GM12878 (cell line): ENCODE results near the gene MPEG1. TPM values are rescaled to one million over a fixed set of nuclear protein-coding genes. Genes with fewer than 3 reads are reported as not detected.

Experiments
- ATAC-seq: fragments of 200-7000 bp; cut with Tn5 transposase; 3 replicates; pipeline ENCODE4 v1.9.1; 2020; ENCODE audit warnings: mild to moderate bottlenecking, moderate library complexity
- BruUV-seq: library from RNA; stranded (reverse); fragments of 400-500 nt; replicated peaks from 2 replicates; lab custom pipeline; 2021; lab: Mats Ljungman, UMichigan
- CTCF ChIA-PET: fragments of 300-600 bp; sonication (Branson Sonifier 250); formaldehyde crosslinking; extraction: SDS; loops from one replicate; lab custom pipeline; 2021; ENCODE audit warnings: inconsistent platforms; lab: Yijun Ruan, JAX
- POLR2A ChIA-PET: fragments of 350-600 bp; formaldehyde crosslinking; extraction: SDS; loops from one replicate; lab custom pipeline; 2021; ENCODE audit warnings: inconsistent platforms; lab: Charles Lee
- RAD21 ChIA-PET: fragments of 300-600 bp; sonication (Branson Sonifier 250); formaldehyde crosslinking; loops from one replicate; lab custom pipeline; 2023; ENCODE audit warnings: antibody characterized with exemption; ENCODE audit not compliant: unreplicated experiment; lab: Charles Lee
- SMC1A ChIA-PET: fragments of 300-600 bp; sonication (Branson Sonifier 250); formaldehyde crosslinking; loops from one replicate; lab custom pipeline; 2023; ENCODE audit not compliant: unreplicated experiment, uncharacterized antibody; lab: Charles Lee
- DNase-seq: peaks from one replicate; pipeline ENCODE4 v3.0.0-alpha.2; 2011; ENCODE audit warnings: low read depth, low spot score
- FAIRE-seq: peaks from 3 replicates; lab custom pipeline; 2011; peaks lifted over from hg19 to GRCh38; lab: Jason Lieb, UNC
- H2AFZ ChIP-seq: 2 replicates; pipeline ENCODE4 v1.6.0; 2011; ENCODE audit warnings: low read depth, low read length, control low read depth; ENCODE audit not compliant: control insufficient read depth
- H3K27ac ChIP-seq: 2 replicates; pipeline ENCODE4 v1.5.1; 2011; ENCODE audit warnings: control low read depth; ENCODE audit not compliant: control insufficient read depth, insufficient read depth
- H3K27me3 ChIP-seq, 2 experiments: replicated peaks in 1 of 2; 2 replicates each; pipeline versions ENCODE4 v1.6.0 to v1.6.1; 2011; ENCODE audit warnings: low read length in 1 of 2; ENCODE audit not compliant: control insufficient read depth in 2 of 2, insufficient read depth in 2 of 2
- H3K36me3 ChIP-seq, 2 experiments: 2 replicates each; pipeline ENCODE4 v1.5.1; 2011; ENCODE audit warnings: low read length in 1 of 2; ENCODE audit not compliant: control insufficient read depth in 2 of 2, insufficient read depth in 2 of 2
- H3K4me1 ChIP-seq: 2 replicates; pipeline ENCODE4 v1.6.1; 2011; ENCODE audit warnings: mild to moderate bottlenecking, low read length, moderate library complexity, mixed read lengths; ENCODE audit not compliant: control insufficient read depth, insufficient read depth
- H3K4me2 ChIP-seq: 2 replicates; pipeline ENCODE4 v1.6.0; 2011; ENCODE audit warnings: control low read depth; ENCODE audit not compliant: control insufficient read depth, insufficient read depth
- H3K4me3 ChIP-seq: fragments of 200-600 bp; sonication (generic); 2 replicates; pipeline ENCODE4 v1.5.1; 2016
- H3K79me2 ChIP-seq: 2 replicates; pipeline ENCODE4 v1.6.0; 2011; ENCODE audit warnings: low read length; ENCODE audit not compliant: control insufficient read depth, insufficient read depth
- H3K9ac ChIP-seq: 2 replicates; pipeline ENCODE4 v1.8.0; 2011; ENCODE audit warnings: low read length, control low read depth, mixed read lengths; ENCODE audit not compliant: control insufficient read depth, insufficient read depth
- H3K9me3 ChIP-seq: replicated peaks from 3 replicates; pipeline ENCODE4 v1.5.1; 2011; ENCODE audit warnings: mild to moderate bottlenecking, low read length; ENCODE audit not compliant: control insufficient read depth, insufficient read depth
- H4K20me1 ChIP-seq: 2 replicates; pipeline ENCODE4 v1.6.0; 2011; ENCODE audit not compliant: control insufficient read depth, insufficient read depth
- ASH2L ChIP-seq: fragments of 300-600, 200-600 bp; sonication (generic); IDR thresholded peaks from 2 replicates; pipeline ENCODE4 v1.6.1; 2017; ENCODE audit warnings: low read depth, mild to moderate bottlenecking, borderline replicate concordance
- BCL3 ChIP-seq: IDR thresholded peaks from 2 replicates; pipeline ENCODE4 v1.6.1; 2011; ENCODE audit warnings: borderline replicate concordance, low read depth, mild to moderate bottlenecking, moderate library complexity, low read length; ENCODE audit not compliant: insufficient read depth, poor library complexity, severe bottlenecking
- CREM ChIP-seq: IDR thresholded peaks from 2 replicates; pipeline ENCODE4 v1.6.1; 2014; ENCODE audit warnings: antibody characterized with exemption, low read depth
- DPF2 ChIP-seq: fragments of 450-650 bp; IDR thresholded peaks from 2 replicates; pipeline ENCODE4 v1.6.1; 2017; ENCODE audit warnings: mild to moderate bottlenecking
- EED ChIP-seq: sonication (generic); IDR thresholded peaks from 2 replicates; pipeline ENCODE4 v1.6.1; 2016; ENCODE audit warnings: antibody characterized with exemption, low read depth
- EGR1 ChIP-seq, 2 experiments: IDR thresholded peaks; 1 replicate in 1 of 2; 2 replicates in 1 of 2; pipeline ENCODE4 v1.6.1; 2011 to 2012; ENCODE audit warnings: low read depth in 2 of 2, low read length in 2 of 2, borderline replicate concordance in 1 of 2, mild to moderate bottlenecking in 1 of 2, moderate library complexity in 1 of 2
- NR2C2 ChIP-seq: IDR thresholded peaks from 2 replicates; pipeline ENCODE4 v1.6.1; 2011; ENCODE audit warnings: borderline replicate concordance, low read depth; ENCODE audit not compliant: control insufficient read depth, insufficient read length
- PBX3 ChIP-seq: IDR thresholded peaks from 2 replicates; pipeline ENCODE4 v1.6.1; 2011; ENCODE audit warnings: mild to moderate bottlenecking, low read depth, low read length, moderate library complexity; ENCODE audit not compliant: insufficient replicate concordance
- REST ChIP-seq: IDR thresholded peaks from 2 replicates; pipeline ENCODE4 v1.6.1; 2012; ENCODE audit warnings: mild to moderate bottlenecking, low read depth, low read length
- STAT1 ChIP-seq: fragments of 450-650 bp; conservative IDR thresholded peaks from 2 replicates; pipeline ENCODE4 v1.6.1; 2014; ENCODE audit warnings: antibody characterized with exemption, mild to moderate bottlenecking
- TBL1XR1 ChIP-seq: IDR thresholded peaks from 2 replicates; pipeline ENCODE4 v1.6.1; 2012; ENCODE audit warnings: low read depth, low read length, improper control_type of control experiment
- YBX1 ChIP-seq: fragments of 450-650 bp; IDR thresholded peaks from 2 replicates; pipeline ENCODE4 v1.6.1; 2016; ENCODE audit warnings: antibody characterized with exemption
- ZNF24 ChIP-seq: fragments of 450-650 bp; IDR thresholded peaks from 2 replicates; pipeline ENCODE4 v1.6.1; 2017; ENCODE audit warnings: antibody characterized with exemption, mild to moderate bottlenecking
- ZNF384 ChIP-seq: IDR thresholded peaks from 2 replicates; pipeline ENCODE4 v1.6.1; 2012; ENCODE audit warnings: low read depth, mild to moderate bottlenecking, low read length, improper control_type of control experiment, borderline replicate concordance
- ZSCAN29 ChIP-seq: fragments of 450-650 bp; IDR thresholded peaks from 2 replicates; pipeline ENCODE4 v1.6.1; 2017; ENCODE audit warnings: mild to moderate bottlenecking, moderate library complexity
- WGBS: methylation state at CpG from one replicate; pipeline ENCODE4 v1.1.6; 2016; ENCODE audit warnings: low lambda C conversion rate; ENCODE audit not compliant: insufficient replicate concordance, insufficient coverage; ENCODE audit errors: missing lambda C conversion rate; 5-methylcytosine and 5-hydroxymethylcytosine counted together
- in situ Hi-C: fragments of 300-500 bp; cut with MboI; formaldehyde crosslinking; loops from 9 replicates; pipeline ENCODE4 v1.14.3; 2018; ENCODE audit warnings: mixed read lengths
- intact Hi-C: fragments of 100-400 bp; cut with micrococcal nuclease; formaldehyde crosslinking; loops from one replicate; pipeline ENCODE4 v1.14.2; 2022; ENCODE audit not compliant: unreplicated experiment
- polyA plus RNA-seq, 11 experiments: library from polyadenylated mRNA; depleted of rRNA in 4 of 11; unstranded in 6 of 11; stranded (reverse) in 5 of 11; fragments of >200 nt; fragmentation: Nextera tagmentation in 4 of 11; fragmentation: Illumina TruSeq in 1 of 11; extraction: Ambion mirVana in 4 of 11; extraction: Trizol in 1 of 11; gene quantifications; 1 replicate in 1 of 11; 2 replicates in 10 of 11; pipeline versions ENCODE4 v1.2.1 to v1.2.3, GENCODE V29; 2011 to 2016; ENCODE audit warnings: inconsistent platforms in 2 of 11, missing spikeins in 2 of 11, low read depth in 1 of 11
- total RNA-seq, 4 experiments: library from RNA; depleted of rRNA in 3 of 4; stranded (reverse); fragments of >200 nt in 3 of 4; fragmentation: Illumina TruSeq in 1 of 4; extraction: Trizol in 1 of 4; gene quantifications; 2 replicates each; pipeline versions ENCODE4 v1.2.1 to v1.2.3, GENCODE V29; 2013 to 2021

MPEG1 gene
- total and polyA plus RNA-seq, 10 of the 15 experiments (the other 5 are each of a cell fraction or from before 2014, with no cell fraction given): 1.3 to 15.6 (median 11.7) TPM; not detected in 1

GRCh38 chr11:59184691-59185339, 27.9 kb downstream of the MPEG1 start:
- in situ Hi-C loops (loop anchor here (25.0 kb wide), 1 partner anchor 1577 kb away; the partner anchor contains the start of gene MS4A15), intact Hi-C loops (no loop called here)
- Histone ChIP-seq H3K27ac (no peak overlapping the region), H3K4me2 (no peak overlapping the region), H3K4me1 (peaks cover 5% of the 10 kb centered on the region; the same call in 1 of the 2 replicates), H3K9ac (no peak overlapping the region), H2AFZ (no peak overlapping the region), H3K9me3 (no peaks in the 10 kb centered on the region), H3K79me2 (peaks cover 16% of the 10 kb centered on the region), H4K20me1 (no peaks in the 10 kb centered on the region), H3K4me3 (no peak overlapping the region), H3K36me3 (peaks cover 14 to 24% of the 10 kb centered on the region in 2 experiments; a peak in 3 of 4 replicates), H3K27me3 (no peaks in the 10 kb centered on the region)
- SMC1A ChIA-PET: interaction anchor here (2.8 to 6.6 kb wide), 3 partner anchors 11 to 22 kb away, joined by 13 to 123 read pairs (median 68); partner anchors contain the start of gene DTX4
- POLR2A ChIA-PET: interaction anchor here (2.0 to 3.9 kb wide), 3 partner anchors 11 to 15 kb away, joined by 5 to 32 read pairs (median 15); partner anchors contain the start of gene DTX4
- CTCF ChIA-PET: interaction anchor here (0.8 to 33.5 kb wide), 7 partner anchors 5 to 431 kb away, joined by 3 to 1180 read pairs (median 8); partner anchors contain the start of genes DTX4, MPEG1 and OSBP
- no TSS peak for BruUV-seq
- RAD21 ChIA-PET: interaction anchor here (0.9 to 3.7 kb wide), 5 partner anchors 11 to 98 kb away, joined by 3 to 78 read pairs (median 4); partner anchors contain the start of gene DTX4
- DNase-seq (no peak), FAIRE-seq (no peak), ATAC-seq (no peak)
- 78% methylated on average over 7 of the region's 9 CpGs for WGBS
- TF ChIP-seq ZNF24 (no peak), EED (no peak), REST (no peak), EGR1 (IDR thresholded peaks at IDR 0.05; ENCODE audit: borderline replicate concordance in 1 of 2, low read depth in 2 of 2, low read length in 2 of 2) (no peak), ZSCAN29 (no peak), TBL1XR1 (no peak), PBX3 (no peak), STAT1 (no peak), NR2C2 (no peak), ASH2L (no peak), ZNF384 (no peak), YBX1 (no peak), BCL3 (no peak), DPF2 (no peak), CREM (no peak)
